ENCODE measurements around the gene GMPPA.

GMPPA gene

DNA sequence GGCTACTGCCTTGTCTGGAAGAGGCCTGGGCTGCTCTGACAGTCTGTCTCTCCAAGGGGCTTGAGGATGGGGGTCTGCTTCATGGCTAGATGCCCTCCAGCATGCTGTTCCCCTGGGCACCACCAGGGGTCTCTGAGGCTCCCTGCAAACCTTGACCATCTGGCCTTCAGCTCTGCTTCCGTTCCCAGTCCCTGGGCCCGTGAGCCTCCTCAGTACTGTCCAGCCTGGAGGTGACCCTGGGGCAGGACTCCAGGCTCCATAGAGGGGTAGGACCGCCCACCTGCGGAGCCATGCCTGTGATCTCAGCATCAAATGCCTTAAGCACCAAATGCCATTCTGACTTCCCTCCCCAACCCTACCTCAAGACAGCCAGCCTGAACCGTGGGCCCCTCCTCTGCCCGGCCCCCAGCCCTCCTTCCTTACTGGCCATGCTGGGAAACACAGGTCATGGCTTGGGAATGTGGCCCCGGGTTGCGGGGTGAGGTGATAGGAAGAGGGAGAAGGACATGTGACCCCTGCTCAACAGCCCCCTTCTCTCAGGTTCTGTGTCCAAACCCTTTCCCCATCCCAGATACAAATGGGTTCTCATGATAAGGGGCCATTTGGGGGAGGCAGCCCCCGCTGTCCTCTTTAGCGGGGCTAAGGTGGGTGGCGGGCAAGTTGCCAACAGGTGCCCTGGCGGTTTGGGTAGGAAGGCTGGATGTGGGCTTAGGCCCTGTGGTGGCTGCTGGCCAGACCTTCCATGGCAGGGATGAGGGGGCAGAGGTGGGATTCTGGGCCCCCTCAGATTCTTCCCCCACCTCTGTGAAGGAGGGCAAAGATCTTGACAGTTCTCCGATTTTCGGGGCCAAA, 39.0 kb upstream of the GMPPA start:
- no peak overlapping the region for H3K9ac ChIP-seq (ENCODE audit: low read depth in 1 of 2, low read length in 2 of 2)
- no peak overlapping the region for H3K27ac ChIP-seq (ENCODE audit: low read depth, low read length)
- peaks cover 0 to 6% of the 10 kb centered on the region in 2 donors for H3K4me1 ChIP-seq (ENCODE audit: control insufficient read depth in 1 of 2, insufficient read depth in 2 of 2, low read length in 2 of 2)
- no peaks in the 10 kb centered on the region for H3K27me3 ChIP-seq (ENCODE audit: control insufficient read depth in 1 of 2, insufficient read depth in 2 of 2, low read length in 2 of 2)
- H3K4me3 ChIP-seq (ENCODE audit: low read depth in 1 of 2, low read length in 2 of 2): no peak overlapping the region
- H3K36me3 ChIP-seq (ENCODE audit: control insufficient read depth in 1 of 2, insufficient read depth in 2 of 2, low read length in 2 of 2): no peaks in the 10 kb centered on the region
- H3K9me3 ChIP-seq (ENCODE audit: control insufficient read depth in 1 of 2, low read length in 2 of 2): no peaks in the 10 kb centered on the region

DNA sequence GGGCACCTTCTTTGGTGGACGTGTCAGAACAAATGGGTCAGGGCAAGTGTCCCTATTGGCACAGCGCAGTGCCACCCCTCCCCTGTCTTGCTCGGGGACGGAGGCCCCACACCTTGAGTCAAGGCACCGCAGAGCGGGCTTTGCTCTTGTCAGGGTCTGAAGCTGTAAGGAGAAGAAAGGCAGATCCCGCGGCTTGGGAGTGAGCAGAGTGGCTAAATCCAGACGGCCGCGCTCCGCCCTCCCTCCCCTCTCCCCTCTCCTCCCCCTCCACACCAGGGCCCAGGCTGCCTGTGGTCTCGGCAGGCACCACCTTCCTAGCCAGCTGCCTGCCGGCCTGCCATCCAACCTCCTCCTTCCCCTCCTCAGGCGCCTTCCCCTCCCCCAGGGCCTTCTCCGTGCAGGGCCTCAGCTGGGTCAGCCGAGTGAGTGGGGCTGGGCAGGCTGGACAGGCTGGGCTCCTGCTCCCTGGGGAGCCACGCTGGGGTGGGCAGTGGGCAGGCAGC, 38.2 kb upstream of the GMPPA start:
- H3K36me3 ChIP-seq (ENCODE audit: control insufficient read depth in 1 of 2, insufficient read depth in 2 of 2, low read length in 2 of 2): no peaks in the 10 kb centered on the region
- no peak overlapping the region for H3K9ac ChIP-seq (ENCODE audit: low read depth in 1 of 2, low read length in 2 of 2)
- H3K27me3 ChIP-seq (ENCODE audit: control insufficient read depth in 1 of 2, insufficient read depth in 2 of 2, low read length in 2 of 2): no peaks in the 10 kb centered on the region
- H3K27ac ChIP-seq (ENCODE audit: low read depth, low read length): no peak overlapping the region
- no peaks in the 10 kb centered on the region for H3K9me3 ChIP-seq (ENCODE audit: control insufficient read depth in 1 of 2, low read length in 2 of 2)
- no peak overlapping the region for H3K4me3 ChIP-seq (ENCODE audit: low read depth in 1 of 2, low read length in 2 of 2)
- peaks cover 0 to 6% of the 10 kb centered on the region in 2 donors for H3K4me1 ChIP-seq (ENCODE audit: control insufficient read depth in 1 of 2, insufficient read depth in 2 of 2, low read length in 2 of 2)

DNA sequence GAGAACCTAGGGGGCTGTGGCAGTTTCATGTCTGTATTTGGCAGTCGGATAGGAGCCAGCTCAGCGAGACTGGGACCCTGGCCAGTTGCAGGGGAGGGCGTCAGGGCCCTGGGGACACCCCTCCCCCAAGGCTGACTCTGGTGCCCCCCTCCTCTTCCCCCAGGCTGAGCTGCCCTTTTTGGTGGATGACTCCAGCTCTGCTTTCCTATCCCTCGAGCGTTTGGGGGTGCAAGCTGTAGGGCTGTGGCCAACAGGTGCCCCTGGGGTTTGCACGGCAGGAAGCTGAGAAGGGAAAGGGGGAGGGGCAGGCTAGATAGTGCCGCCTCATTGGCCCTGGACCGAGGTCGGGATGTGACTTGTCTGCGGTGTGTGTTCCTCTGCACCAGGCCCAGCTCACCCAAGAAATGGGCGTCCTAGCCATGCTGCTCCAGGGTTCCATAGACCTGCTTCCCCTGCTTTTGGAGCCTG, 37.6 kb upstream of the GMPPA start:
- H3K27me3 ChIP-seq (ENCODE audit: control insufficient read depth in 1 of 2, insufficient read depth in 2 of 2, low read length in 2 of 2): no peaks in the 10 kb centered on the region
- no peak overlapping the region for H3K27ac ChIP-seq (ENCODE audit: low read depth, low read length)
- peaks cover 0 to 6% of the 10 kb centered on the region in 2 donors for H3K4me1 ChIP-seq (ENCODE audit: control insufficient read depth in 1 of 2, insufficient read depth in 2 of 2, low read length in 2 of 2)
- H3K9ac ChIP-seq (ENCODE audit: low read depth in 1 of 2, low read length in 2 of 2): no peak overlapping the region
- no peaks in the 10 kb centered on the region for H3K9me3 ChIP-seq (ENCODE audit: control insufficient read depth in 1 of 2, low read length in 2 of 2)
- no peak overlapping the region for H3K4me3 ChIP-seq (ENCODE audit: low read depth in 1 of 2, low read length in 2 of 2)
- H3K36me3 ChIP-seq (ENCODE audit: control insufficient read depth in 1 of 2, insufficient read depth in 2 of 2, low read length in 2 of 2): no peaks in the 10 kb centered on the region

DNA sequence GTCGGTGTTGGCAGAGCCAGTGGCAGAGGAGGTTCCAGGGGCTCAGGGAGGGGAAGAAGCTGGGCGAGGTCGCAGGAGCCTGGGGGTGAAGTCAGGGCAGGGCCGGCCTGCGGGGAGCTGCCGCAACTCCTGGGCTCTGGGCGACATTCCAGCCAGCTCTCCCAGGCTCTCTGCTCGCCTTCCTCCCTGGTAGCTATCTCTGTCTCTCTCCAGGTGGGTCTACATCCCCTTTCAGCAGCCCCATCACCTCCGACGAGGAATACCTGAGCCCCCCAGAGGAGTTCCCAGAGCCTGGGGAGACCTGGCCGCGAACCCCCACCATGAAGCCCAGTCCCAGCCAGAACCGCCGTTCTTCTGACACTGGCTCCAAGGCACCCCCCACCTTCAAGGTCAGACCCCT, 37.0 kb upstream of the GMPPA start:
- no peak overlapping the region for H3K9ac ChIP-seq (ENCODE audit: low read depth in 1 of 2, low read length in 2 of 2)
- H3K27ac ChIP-seq (ENCODE audit: low read depth, low read length): no peak overlapping the region
- H3K4me1 ChIP-seq (ENCODE audit: control insufficient read depth in 1 of 2, insufficient read depth in 2 of 2, low read length in 2 of 2): peaks cover 0 to 6% of the 10 kb centered on the region in 2 donors
- H3K4me3 ChIP-seq (ENCODE audit: low read depth in 1 of 2, low read length in 2 of 2): no peak overlapping the region
- H3K36me3 ChIP-seq (ENCODE audit: control insufficient read depth in 1 of 2, insufficient read depth in 2 of 2, low read length in 2 of 2): no peaks in the 10 kb centered on the region
- no peaks in the 10 kb centered on the region for H3K27me3 ChIP-seq (ENCODE audit: control insufficient read depth in 1 of 2, insufficient read depth in 2 of 2, low read length in 2 of 2)
- no peaks in the 10 kb centered on the region for H3K9me3 ChIP-seq (ENCODE audit: control insufficient read depth in 1 of 2, low read length in 2 of 2)

DNA sequence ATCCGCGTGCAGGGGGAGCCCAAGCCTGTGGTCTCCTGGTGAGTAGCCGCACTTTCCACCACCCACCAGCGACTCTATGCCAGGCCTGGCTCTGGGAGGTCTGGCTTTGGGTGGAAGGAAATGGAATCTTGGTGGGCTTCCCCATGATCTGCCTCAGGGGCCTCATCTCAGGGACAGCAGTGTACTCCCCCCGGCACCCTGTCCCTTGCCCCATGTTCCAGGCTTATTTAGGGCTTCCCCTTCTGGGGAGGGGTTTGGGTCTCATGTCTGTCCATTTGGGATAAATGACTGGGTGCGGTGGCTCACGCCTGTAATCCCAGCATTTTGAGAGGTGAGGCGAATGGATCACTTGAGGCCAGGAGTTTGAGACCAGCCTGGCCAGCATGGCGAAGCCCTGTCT, 36.3 kb upstream of the GMPPA start:
- Histone ChIP-seq H3K9me3 (ENCODE audit: control insufficient read depth in 1 of 2, low read length in 2 of 2) (no peaks in the 10 kb centered on the region), H3K4me3 (ENCODE audit: low read depth in 1 of 2, low read length in 2 of 2) (no peak overlapping the region), H3K27me3 (ENCODE audit: control insufficient read depth in 1 of 2, insufficient read depth in 2 of 2, low read length in 2 of 2) (no peaks in the 10 kb centered on the region), H3K4me1 (ENCODE audit: control insufficient read depth in 1 of 2, insufficient read depth in 2 of 2, low read length in 2 of 2) (peaks cover 0 to 6% of the 10 kb centered on the region in 2 donors), H3K9ac (ENCODE audit: low read depth in 1 of 2, low read length in 2 of 2) (no peak overlapping the region), H3K36me3 (ENCODE audit: control insufficient read depth in 1 of 2, insufficient read depth in 2 of 2, low read length in 2 of 2) (no peaks in the 10 kb centered on the region), H3K27ac (ENCODE audit: low read depth, low read length) (no peak overlapping the region)

DNA sequence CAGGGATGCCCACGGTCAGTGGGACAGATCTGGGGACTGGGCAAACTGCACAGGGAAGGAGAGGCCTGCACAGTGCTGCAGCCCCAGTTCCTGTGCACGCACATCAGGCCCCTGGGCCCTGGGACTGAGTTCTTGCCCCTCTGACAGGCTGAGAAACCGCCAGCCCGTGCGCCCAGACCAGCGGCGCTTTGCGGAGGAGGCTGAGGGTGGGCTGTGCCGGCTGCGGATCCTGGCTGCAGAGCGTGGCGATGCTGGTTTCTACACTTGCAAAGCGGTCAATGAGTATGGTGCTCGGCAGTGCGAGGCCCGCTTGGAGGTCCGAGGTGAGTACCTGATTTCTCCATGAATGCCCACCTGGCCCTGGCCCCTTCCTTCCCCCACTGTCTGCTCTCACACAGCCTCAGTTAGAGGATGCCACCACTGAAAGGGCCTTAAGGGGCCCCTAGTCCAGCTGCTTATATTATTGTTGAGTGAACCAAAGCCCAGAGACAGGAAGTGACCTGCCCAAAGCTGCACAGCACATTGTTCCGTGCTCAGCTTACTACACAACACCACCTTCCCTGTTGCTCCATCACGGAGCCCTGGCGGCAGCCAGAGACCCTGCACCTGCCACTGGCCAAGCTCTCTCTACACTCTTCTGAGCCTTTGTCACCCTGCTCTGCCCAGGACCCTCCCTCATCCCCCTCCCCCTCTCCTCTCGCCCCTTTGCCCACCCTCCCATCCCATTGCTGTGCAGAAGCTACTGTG, 34.2 kb upstream of the GMPPA start:
- Histone ChIP-seq H3K9ac (ENCODE audit: low read depth in 1 of 2, low read length in 2 of 2) (no peak overlapping the region), H3K36me3 (ENCODE audit: control insufficient read depth in 1 of 2, insufficient read depth in 2 of 2, low read length in 2 of 2) (no peaks in the 10 kb centered on the region), H3K4me1 (ENCODE audit: control insufficient read depth in 1 of 2, insufficient read depth in 2 of 2, low read length in 2 of 2) (no peaks in the 10 kb centered on the region), H3K4me3 (ENCODE audit: low read depth in 1 of 2, low read length in 2 of 2) (no peak overlapping the region), H3K9me3 (ENCODE audit: control insufficient read depth in 1 of 2, low read length in 2 of 2) (no peaks in the 10 kb centered on the region), H3K27me3 (ENCODE audit: control insufficient read depth in 1 of 2, insufficient read depth in 2 of 2, low read length in 2 of 2) (no peaks in the 10 kb centered on the region), H3K27ac (ENCODE audit: low read depth, low read length) (no peak overlapping the region)

DNA sequence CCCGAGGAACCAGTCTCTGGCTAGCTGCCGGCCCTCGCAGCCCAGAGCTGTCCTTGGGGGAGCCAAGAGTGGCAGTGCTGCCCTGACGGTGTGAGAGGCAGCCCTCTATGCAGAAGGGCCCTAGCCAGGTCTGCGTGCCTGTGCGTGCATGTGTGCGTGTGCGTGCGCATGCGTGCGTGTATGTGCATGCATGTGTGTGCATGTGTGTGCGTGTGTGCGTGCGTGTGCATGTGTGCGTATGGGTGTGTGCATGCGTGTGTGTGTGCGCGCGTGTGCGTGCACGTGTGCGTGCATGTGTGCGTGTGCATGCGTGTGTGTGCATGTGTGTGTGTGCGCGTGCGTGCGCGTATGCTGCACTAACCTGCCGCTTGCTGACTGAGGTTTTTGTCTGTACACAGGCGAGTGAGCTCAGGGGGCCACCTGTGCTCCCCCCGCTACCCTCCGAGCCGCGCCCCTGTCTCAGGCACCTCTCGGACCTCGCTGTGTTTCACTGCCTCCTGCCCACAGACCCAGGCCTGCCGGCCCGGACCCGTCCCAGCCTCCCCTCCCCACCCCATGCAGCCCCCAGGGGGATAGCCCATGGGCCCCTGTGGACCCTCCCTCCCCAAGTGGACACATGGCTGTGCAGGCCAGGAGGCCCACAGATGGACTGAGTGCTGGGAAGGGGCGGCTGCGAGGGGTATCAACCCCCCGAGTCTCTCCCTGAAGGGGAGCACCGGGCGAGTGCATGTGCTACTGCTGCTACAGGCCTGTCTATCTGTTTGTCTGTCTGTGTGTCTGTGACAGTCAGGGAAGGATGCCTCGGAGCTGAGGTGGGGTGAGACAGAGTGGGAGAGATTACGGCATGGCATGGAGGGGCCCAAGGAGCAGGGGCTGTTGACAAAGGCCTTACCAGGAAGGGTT, 32.8 kb upstream of the GMPPA start:
- H3K27ac ChIP-seq (ENCODE audit: low read depth, low read length): no peak overlapping the region
- H3K4me1 ChIP-seq (ENCODE audit: control insufficient read depth in 1 of 2, insufficient read depth in 2 of 2, low read length in 2 of 2): no peaks in the 10 kb centered on the region
- H3K36me3 ChIP-seq (ENCODE audit: control insufficient read depth in 1 of 2, insufficient read depth in 2 of 2, low read length in 2 of 2): no peaks in the 10 kb centered on the region
- no peak overlapping the region for H3K9ac ChIP-seq (ENCODE audit: low read depth in 1 of 2, low read length in 2 of 2)
- no peaks in the 10 kb centered on the region for H3K9me3 ChIP-seq (ENCODE audit: control insufficient read depth in 1 of 2, low read length in 2 of 2)
- H3K27me3 ChIP-seq (ENCODE audit: control insufficient read depth in 1 of 2, insufficient read depth in 2 of 2, low read length in 2 of 2): no peaks in the 10 kb centered on the region
- H3K4me3 ChIP-seq (ENCODE audit: low read depth in 1 of 2, low read length in 2 of 2): no peak overlapping the region

DNA sequence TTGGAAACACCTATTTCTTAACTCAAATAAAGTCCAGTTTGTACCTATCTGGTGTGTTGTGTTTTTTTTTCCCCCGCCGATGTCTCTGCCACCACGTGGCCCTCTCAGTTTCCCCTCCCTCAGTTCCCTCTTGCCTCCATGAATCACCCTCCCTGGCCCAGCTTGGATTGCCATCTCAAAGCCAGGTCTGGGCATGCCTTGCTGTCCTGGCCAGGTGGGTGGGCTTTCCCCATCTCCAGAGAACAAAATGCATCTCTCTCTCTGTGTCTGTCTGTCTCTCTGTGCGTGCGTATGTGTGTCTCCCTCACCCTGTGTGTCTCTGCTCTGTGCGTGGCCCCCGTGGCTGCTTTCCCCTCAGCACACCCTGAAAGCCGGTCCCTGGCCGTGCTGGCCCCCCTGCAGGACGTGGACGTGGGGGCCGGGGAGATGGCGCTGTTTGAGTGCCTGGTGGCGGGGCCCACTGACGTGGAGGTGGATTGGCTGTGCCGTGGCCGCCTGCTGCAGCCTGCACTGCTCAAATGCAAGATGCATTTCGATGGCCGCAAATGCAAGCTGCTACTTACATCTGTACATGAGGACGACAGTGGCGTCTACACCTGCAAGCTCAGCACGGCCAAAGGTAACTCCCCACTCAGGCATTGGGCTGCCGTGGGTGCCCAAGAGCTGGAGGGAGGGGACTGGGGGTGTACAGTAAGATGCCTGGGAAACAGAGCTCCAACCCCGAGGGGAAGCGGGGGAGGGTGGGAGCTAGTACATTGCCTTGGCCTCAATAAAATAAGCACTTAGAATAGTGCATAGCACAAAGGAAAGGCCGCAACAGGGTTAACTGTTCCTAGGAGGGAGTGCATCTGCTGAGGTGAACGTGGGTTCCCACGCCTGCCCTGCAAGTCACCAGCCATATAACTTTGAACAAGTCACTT, 31.6 kb upstream of the GMPPA start:
- no peaks in the 10 kb centered on the region for H3K9me3 ChIP-seq (ENCODE audit: control insufficient read depth in 1 of 2, low read length in 2 of 2)
- H3K9ac ChIP-seq (ENCODE audit: low read depth in 1 of 2, low read length in 2 of 2): no peak overlapping the region
- no peaks in the 10 kb centered on the region for H3K27me3 ChIP-seq (ENCODE audit: control insufficient read depth in 1 of 2, insufficient read depth in 2 of 2, low read length in 2 of 2)
- H3K4me3 ChIP-seq (ENCODE audit: low read depth in 1 of 2, low read length in 2 of 2): no peak overlapping the region
- no peaks in the 10 kb centered on the region for H3K36me3 ChIP-seq (ENCODE audit: control insufficient read depth in 1 of 2, insufficient read depth in 2 of 2, low read length in 2 of 2)
- H3K4me1 ChIP-seq (ENCODE audit: control insufficient read depth in 1 of 2, insufficient read depth in 2 of 2, low read length in 2 of 2): no peaks in the 10 kb centered on the region
- no peak overlapping the region for H3K27ac ChIP-seq (ENCODE audit: low read depth, low read length)

DNA sequence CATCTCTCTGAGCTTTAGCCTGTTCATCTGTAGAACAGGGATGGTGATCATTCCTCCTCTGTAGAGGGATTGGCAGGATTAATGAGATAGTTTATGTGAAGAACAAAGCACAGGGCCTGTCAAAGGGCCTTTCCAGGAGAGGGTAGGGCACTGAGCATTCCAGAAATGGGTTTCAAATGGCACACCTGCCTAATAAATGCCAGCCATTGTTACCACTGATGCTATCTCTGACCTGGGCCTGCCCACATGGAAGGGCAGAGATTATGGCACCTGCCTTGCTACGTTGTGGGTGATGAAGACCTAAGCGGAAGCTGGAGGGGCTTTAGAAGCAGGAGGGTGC, 31.0 kb upstream of the GMPPA start:
- no peak overlapping the region for H3K4me3 ChIP-seq (ENCODE audit: low read depth in 1 of 2, low read length in 2 of 2)
- H3K9ac ChIP-seq (ENCODE audit: low read depth in 1 of 2, low read length in 2 of 2): no peak overlapping the region
- H3K27ac ChIP-seq (ENCODE audit: low read depth, low read length): no peak overlapping the region
- no peaks in the 10 kb centered on the region for H3K36me3 ChIP-seq (ENCODE audit: control insufficient read depth in 1 of 2, insufficient read depth in 2 of 2, low read length in 2 of 2)
- H3K9me3 ChIP-seq (ENCODE audit: control insufficient read depth in 1 of 2, low read length in 2 of 2): no peaks in the 10 kb centered on the region
- no peaks in the 10 kb centered on the region for H3K4me1 ChIP-seq (ENCODE audit: control insufficient read depth in 1 of 2, insufficient read depth in 2 of 2, low read length in 2 of 2)
- no peaks in the 10 kb centered on the region for H3K27me3 ChIP-seq (ENCODE audit: control insufficient read depth in 1 of 2, insufficient read depth in 2 of 2, low read length in 2 of 2)
